Stimulated activated CD8-positive, alpha-beta memory T cell treated with anti-CD3 and anti-CD28 coated beads, Interleukin-2, amount 100 ng/mL, for 1 hour (primary cell): ENCODE results near the gene TMEFF2.

ENCODE experiments used
- DNase-seq, 2 donors: peaks; one replicate each; pipeline ENCODE4 v3.0.0-alpha.2; 2020; ENCODE audit warnings: low read depth in 2 of 2

TMEFF2 gene

DNA sequence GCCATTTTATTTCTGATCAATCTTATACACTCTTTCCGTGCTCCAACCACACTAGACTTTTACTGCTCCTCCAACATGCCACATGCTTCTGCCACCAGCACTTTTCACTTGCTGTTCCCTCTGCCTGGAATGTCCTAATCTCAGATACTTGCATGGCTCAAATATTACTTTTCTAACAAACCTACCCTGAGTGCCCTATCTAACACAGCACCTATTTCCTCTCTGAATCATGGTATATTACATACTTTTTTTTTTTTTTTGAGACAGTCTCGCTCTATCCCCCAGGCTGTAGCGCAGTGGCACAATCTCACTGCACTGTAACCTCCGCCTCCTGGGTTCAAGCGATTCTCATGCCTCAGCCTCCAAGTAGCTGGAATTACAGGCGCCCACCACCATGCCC is 181.5 kb downstream of the TMEFF2 start:
- no peak for DNase-seq

DNA sequence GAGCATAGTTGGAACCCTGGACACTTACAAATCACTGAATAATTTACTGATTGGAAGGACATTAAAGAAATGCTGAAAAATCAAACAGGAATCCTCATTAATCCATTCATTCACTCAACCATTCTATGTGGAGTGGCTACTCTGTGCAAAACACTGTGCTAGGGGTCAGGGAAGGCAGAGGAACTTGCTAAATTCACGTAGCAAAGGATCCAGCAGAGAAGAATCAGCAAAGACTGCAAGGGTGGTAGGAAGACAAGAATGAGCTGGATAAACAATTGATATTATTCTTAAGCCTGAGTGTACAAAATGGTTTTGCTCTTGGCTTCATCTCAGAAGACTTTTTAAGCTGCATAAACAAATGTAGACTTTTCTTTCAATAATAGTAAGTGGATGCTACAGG is 183.5 kb downstream of the TMEFF2 start:
- DNase-seq = no peak

DNA sequence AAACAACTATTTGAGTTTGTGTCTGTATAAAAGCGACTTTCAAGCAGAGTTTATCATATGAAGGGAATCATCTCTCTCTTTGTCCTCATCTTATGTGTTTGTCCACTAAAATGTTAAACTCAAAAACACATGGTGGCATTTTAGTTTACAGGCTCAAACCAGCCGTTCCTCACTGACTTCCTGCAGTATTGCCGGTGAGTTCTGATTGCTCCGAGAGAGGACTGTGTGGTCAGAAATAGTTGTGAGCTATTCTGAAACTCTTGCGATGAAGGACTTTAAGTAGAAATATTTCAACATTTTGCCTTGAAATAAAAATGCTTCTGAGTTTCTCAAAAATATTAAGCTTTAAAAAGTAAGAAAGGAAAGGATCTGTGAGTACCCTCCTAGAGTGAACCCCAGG is 184.7 kb downstream of the TMEFF2 start:
- DNase-seq = no peak

DNA sequence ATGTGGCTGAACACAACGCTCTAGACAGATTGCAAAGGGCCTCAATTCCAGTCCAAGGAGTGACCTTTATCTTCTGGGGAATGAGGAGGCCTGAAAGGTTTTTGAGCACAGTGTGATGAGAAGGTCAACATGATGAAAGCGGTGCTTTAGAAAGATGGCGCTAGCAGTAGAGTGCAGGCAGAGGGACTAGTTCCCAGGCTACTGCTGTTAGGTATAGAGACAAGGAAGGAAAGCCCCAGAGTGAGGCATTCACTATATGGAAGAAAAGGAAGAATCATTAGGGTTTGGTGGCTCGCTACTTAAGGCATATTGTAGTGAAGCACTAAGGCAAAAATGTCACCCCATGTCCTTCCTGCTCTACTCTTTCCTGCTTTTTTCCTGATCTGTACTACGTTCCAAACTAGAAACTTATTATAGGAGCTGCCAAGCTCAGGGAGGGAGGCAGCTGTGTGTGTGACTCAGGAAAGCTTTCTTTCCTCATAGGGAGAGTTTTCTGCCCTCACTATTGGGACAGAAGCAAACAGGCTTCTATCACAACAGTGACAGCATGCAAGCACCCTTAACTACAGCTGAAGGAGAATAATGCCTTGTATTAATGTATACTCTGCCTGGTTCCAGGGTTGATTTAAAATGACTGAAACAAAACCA is 187.0 kb downstream of the TMEFF2 start:
- DNase-seq = no peak

DNA sequence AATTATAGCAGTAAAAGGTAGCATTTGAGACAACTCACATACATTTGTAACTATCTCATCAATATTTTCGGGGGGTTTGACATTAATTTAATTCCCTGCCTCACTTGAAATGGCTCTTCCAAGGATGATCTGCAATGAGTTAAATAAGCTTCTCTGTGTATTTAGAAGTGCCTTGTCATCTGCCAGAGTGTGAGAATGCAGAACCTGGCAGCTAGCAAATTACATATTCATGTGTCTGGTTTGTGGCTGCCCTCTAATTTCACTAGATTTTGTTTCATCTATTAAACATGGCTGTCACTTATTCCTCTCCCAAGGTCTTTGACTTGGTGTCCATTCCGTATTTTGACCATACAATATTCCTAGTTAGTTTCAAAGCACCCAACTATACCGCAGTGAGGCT is 189.5 kb downstream of the TMEFF2 start:
- no peak for DNase-seq

DNA sequence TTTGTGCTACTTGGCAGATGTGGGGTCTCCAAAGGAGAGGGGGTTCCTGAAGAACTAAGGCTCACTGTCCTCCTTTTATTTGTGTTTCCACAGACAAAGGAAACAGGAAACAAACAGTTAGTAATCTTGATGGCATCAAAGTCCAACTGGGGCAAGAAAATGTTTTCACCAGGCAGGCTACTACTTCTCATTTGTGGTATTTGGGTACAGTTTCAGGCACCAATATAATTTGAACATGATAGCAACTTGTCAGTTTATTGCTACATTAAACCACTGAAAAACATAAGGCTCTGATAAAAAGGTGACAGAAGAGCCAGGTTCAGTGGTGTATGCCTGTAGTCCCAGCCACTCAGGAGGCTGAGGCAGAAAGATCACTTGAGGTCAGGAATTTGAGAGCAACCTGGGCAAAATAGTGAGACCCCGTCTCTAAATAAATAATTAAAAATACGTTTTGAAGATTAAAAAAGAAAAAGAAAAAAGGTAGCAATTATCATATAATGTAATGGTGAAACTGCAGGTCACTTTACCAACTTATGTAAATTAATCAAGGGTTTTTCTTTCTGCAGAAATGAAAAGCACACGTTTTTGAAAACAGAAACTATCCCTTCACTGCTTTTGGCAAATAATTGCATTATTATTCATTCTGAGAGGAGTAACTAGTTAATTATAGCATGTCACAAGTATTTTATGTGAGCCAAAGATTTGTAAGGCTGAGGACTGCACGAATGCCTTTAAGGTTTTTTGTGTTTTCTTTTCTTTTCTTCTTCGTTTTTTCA is 190.4 kb downstream of the TMEFF2 start:
- DNase-seq = no peak

DNA sequence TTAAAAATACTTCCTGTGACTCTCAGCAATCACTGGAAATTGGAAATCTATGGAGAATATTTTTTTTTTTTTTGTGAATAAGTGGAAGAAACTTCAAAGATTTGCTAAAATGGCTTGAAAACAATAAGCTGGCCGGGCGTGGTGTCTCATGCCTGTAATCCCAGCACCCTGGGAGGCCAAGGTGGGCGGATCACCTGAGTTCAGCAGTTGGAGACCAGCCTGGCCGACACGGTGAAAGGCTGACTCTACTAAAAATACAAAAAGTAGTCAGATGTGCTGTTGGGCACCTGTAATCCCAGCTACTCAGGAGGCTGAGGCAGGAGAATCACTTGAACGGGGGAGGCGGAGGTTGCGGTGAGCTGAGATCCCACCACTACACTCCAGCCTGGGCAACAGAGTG is 192.3 kb downstream of the TMEFF2 start:
- DNase-seq = no peak

DNA sequence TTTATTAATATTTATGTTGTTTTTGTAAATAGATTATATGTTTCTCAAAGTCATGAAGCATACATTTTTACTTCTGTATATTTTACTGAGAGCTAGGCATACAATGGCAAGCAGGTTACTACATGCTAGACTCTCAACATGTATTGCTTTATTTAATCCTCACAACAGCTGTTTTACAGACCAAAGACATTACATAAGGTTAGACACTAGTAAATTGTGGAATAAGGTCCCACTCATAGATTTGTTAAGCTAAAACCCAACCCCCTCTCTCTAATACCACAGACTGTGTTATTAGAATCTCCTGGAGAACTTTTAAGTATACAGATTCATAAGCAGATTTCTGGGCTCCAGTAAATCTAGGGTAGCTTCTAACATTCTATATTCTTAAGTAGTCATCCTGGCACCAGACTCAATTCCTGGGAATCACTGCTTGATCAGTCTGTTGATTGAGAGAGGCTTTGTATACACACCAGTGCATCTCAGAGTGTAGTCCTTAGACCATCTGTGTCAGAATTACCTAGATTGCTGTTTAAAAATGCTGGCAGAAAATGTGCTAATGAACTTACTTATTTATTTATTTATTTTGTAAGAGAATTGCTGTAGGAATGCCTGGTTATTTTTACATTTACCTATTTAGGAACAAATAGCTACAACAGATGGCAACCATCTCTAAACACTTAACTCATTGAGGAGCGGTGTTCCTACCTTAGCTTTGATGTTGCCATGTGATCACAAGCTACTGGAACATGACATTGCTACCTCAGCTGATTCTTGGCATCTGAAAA is 194.3 kb downstream of the TMEFF2 start:
- DNase-seq = no peak

DNA sequence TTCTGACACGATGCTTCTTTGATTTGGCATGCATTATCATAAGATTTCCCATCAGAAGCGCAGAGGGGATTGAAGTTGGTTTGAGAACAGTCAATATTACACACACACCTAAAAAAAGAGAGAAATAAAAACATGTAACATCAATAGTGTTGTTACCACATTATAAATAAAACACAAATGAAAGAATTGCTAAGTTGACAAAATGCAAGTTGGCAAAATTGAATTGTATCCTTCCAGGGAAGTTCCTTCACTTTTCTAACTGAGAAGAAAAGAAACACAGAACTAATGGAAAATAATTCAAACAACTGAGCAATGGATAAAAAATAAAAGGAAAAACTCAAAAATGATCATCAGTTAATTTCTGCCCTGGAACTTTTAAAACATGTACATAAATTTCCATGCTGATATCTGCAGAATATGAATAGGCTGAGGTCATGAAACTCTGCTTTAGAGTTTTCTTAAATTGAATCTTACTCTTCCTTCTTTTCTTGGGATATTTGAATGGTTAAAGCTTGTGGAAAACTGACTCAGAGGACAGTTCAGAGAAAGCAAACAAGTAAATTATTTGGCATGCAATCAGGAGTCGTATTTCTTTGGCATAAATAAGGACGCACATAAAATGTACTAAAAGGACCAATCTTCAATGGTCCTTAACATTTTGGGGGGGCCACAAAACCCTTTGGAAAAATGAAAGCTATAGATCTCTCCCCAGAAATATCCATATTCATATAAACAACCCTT is 195.5 kb downstream of the TMEFF2 start:
- DNase-seq = no peak

DNA sequence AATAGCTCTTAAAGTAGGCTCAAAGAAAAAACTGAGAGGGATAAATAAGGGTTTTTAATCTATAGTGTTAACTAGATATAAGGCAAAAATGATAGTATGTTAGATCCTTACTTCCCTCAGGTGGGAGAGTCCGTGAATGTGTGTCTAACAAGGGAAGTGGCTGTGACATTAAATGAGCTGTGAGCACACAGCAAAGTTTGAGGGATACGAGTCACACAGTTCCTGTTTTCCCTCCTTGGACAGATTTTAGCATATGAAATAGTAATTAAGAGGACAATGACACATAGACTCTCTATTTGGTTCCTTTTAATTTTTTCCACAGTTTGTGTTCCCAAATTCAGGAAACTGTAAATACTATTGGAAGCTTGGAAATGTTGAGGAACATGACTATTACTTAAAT is 199.4 kb downstream of the TMEFF2 start:
- no peak for DNase-seq

DNA sequence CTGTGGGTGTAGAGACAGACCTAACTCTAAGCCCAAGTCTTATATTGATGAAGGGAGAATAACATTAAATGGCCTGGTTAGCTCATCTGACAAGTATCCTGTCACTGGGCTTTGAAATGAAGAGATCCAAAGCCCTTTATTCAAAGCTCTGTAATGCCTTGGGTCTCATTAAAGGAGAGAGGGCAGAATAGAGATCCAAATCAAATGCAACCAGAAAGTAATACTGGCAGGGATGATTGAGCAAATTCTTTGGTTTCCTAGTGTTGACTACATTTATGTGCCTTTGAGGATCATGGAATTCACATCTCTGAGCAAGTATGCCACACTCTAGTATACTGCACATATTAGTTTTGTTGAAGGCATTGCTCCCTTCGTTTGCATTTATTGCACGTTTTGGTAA is 200.0 kb downstream of the TMEFF2 start:
- DNase-seq = no peak

DNA sequence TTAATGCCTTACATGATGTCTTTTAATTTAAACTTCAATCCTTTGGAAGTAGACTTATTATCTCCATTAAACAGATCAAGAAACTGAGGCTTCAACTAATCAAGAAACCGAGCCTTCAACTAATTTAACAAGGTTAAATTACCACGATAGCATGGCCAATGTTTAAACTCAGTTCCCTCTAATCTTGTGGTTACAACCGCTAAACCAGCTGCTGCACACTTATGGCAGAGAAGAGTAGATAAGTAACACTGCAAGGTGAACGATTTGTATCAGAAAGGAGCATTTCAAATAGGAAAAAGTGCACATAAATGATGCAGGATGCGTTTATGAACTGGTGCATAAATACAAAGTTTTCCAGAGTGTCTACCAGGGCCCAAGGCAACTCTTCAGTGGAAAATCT is 203.3 kb downstream of the TMEFF2 start:
- DNase-seq = no peak

DNA sequence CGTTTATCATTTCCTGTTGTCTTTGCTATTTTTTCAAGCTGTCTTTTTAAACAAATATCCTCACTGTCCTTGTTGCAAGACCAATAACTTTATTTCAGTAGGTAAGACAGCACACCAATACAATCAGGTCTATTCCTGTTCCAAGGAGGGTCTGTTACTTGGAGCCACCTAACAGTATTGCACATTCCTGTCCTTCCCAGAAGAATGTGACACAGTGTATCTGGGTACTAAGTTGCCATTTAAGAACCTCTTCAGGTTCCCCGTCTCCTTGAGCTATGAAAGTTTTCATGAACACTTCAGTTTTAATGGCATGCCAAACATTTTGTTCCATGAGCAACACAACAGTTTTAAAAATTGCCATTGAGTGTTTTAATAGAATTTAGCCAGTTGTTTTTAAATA is 209.0 kb downstream of the TMEFF2 start:
- DNase-seq = no peak

DNA sequence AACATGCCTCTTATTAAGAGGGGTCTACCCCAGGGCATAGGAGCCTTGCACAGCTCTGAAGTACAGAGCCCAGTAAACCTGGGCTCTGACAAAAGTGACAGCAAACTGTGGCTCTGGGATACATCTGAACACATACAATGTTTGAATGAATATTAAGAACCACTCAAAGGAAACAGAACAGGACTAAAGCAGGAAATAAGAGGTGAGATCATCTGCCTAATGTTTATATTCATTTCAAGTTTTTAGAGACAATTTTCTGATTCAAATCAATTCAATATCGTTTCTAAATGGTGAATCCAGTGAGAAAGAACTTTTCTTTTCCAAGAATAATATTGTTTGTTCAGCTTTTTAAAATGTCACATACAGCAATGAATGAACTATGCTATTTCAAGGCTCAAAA is 211.1 kb downstream of the TMEFF2 start:
- no peak for DNase-seq

DNA sequence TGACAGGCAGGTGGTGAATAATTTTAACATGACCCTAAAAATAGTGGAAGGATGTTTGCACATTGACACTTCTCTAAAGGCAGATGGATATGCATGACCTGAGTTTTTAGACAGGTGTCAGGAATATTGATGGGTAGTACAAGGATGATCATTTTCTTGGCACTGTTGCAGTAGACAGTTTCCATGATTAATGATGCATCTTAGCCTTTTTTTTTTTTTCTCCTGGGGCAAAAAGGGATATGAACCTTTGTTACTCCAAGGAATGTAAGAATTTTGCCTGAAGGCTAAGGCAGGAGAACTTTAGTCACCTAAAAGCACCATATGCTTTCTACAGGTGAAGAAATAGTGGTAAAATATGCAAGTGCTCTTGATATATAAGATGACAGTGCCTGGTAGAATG is 211.5 kb downstream of the TMEFF2 start:
- DNase-seq = no peak

DNA sequence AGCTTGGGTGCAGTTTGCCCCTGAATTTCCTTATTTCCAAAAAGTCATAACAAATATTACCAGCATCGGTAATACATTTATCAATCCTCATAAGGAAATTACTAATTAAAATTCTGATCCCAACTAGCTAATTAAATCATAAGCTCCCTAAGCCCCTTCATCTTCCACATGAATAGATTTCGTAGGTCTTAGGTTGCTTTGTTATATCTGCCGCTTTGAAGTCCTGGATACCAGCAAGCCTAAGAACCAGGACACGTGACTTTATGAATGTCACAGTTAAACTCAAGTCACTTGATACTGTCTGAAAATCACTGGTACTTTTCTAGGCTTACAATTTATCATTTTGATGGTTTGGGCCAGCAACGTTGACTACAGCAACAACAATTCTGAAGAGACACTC is 213.0 kb downstream of the TMEFF2 start:
- DNase-seq = no peak

DNA sequence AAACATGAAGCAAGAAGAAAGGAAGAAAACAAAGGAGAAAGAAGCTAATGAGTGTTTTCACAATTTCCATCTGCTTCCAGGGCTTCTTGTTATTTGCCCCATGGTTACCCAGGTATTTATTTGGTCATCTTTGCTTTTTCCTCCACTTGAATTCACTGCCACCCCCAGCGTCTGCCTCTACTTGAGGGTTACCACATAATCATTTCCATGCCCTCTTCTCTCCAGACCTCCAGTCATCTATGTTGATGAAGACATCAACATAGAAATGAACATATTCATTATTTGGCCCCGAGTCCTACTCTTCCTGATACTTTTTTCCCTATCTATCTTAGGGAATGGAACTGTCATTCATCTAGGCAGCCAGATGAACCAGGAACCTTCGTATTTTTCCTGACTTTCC is 214.2 kb downstream of the TMEFF2 start:
- no peak for DNase-seq

DNA sequence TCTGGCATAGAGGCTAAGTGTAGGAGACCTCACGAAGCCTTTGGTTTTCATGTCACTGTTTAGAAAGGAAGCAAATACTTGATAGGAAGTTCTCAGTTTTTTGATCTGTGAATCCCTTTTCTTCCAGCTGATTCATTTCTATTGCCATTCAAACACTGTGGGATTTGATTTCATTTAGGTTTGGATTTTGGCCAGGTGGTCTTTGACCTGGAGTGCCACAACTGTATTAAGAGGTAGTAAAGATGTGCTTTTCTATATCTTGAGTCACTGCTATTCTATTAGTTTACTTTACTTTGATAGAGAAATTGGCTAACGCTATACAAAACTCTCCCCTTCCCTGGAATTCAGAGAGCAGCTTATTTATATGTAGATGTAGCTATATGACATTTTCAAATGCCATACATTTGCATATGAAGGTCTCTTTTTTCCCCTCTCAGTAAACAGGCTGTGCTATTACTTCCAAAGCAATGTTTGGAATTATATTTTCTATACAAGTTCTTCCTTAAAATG is 215.5 kb downstream of the TMEFF2 start:
- no peak for DNase-seq

DNA sequence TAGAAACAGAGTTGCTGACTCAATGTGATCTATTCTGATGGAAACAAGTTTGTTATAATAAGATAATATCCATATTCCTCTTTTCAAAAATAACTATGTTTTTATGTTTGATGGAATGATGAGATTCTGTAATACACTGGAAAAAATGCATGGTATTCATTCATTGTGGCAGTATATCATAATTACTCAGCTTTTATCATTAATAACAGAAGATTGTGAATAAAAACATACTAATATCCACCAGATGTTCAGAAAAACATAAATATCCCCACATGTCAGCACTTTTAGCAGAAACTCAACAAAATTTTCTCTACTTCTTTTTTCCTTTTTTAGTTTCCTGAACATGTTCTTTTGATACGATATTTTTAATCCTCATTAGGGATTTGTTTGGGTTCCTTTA is 217.0 kb downstream of the TMEFF2 start:
- DNase-seq = no peak

DNA sequence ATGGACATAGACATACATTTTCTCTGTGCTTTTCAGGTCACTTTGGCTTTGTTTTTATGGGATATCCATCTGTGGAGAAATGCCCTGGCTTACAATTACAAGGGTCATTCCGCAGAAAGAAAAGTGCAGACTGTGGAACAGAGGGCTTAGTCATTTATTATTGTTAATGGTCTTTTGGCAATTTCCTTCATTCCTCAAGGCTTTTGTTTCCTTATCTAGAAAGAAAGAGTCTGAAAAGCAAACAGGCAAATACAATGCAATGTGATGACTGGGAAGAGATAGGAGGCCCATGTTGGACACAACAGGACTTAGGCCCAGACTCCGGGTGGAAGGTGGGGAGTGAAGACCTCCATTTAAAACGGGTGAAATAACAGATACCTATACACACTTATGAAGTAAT is 218.3 kb downstream of the TMEFF2 start:
- DNase-seq = no peak

DNA sequence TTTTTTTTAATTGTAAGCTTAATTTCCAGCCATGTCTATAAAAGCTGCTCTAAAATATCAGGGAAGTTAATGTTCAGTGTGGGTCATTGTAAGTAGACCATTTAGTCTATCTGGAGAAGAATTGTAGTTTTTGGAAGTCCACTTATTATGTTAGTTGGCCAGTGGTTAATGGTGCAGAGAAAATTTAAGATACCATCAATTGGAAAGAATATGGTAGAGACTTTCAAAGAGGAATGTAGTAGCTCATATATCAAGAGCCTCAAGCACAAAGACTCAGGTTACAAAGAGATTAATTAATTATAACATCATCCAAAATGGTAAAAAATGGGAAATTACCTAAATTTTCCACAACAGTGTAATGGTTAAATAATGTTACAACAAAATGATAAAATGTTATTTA is 220.1 kb downstream of the TMEFF2 start:
- DNase-seq = no peak

DNA sequence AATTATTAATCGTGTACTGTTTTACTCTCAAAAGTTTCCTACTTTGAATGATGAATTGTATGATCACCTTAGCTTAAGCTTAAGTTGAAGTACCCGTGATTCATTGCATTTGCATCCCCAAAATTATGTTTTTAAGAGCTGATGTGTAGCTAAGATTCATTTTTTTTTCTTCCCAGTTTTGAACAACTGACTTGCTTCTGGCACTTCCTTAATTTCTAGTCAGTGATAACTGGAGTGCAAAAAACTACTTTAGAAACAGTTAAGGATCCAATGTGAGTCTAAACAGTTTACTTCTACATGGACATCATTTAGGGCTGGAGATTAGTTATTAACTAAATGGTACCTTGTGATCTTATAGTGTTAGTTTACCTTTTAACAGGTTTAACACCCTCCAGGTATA is 223.9 kb downstream of the TMEFF2 start:
- DNase-seq = no peak
